ENCODE measurements around the gene RNF130. TPM values are rescaled to one million over a fixed set of nuclear protein-coding genes. Genes with fewer than 3 reads are reported as not detected.
"Not testable (repeated sequence)": the region's sequence is repeated elsewhere in the genome, so short reads cannot be mapped to it uniquely, and the experiment has no call there.

RNF130 gene
- total RNA-seq, 1 donor from 2014 or later: 45.9 TPM

GRCh38 chr5:180003127-180003526, 68.4 kb downstream of the RNF130 start:
- H3K9me3 ChIP-seq (replicated peaks): no peaks in the 10 kb centered on the region
- DNase-seq: no peak
- intact Hi-C loops (cut with micrococcal nuclease): no loop called here
- peaks cover 14% of the 10 kb centered on the region for H3K36me3 ChIP-seq
- no peak overlapping the region for H3K27ac ChIP-seq (replicated peaks)
- no peak overlapping the region for H3K4me3 ChIP-seq
- H3K27me3 ChIP-seq (ENCODE audit: low read depth): no peaks in the 10 kb centered on the region
- peaks cover 20% of the 10 kb centered on the region for H3K4me1 ChIP-seq
- TF ChIP-seq, protein P1, sequence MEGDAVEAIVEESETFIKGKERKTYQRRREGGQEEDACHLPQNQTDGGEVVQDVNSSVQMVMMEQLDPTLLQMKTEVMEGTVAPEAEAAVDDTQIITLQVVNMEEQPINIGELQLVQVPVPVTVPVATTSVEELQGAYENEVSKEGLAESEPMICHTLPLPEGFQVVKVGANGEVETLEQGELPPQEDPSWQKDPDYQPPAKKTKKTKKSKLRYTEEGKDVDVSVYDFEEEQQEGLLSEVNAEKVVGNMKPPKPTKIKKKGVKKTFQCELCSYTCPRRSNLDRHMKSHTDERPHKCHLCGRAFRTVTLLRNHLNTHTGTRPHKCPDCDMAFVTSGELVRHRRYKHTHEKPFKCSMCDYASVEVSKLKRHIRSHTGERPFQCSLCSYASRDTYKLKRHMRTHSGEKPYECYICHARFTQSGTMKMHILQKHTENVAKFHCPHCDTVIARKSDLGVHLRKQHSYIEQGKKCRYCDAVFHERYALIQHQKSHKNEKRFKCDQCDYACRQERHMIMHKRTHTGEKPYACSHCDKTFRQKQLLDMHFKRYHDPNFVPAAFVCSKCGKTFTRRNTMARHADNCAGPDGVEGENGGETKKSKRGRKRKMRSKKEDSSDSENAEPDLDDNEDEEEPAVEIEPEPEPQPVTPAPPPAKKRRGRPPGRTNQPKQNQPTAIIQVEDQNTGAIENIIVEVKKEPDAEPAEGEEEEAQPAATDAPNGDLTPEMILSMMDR (IDR thresholded peaks at IDR 0.05; ENCODE audit: borderline replicate concordance): no peak

- H3K4me1 ChIP-seq: peaks cover 6% of the 10 kb centered on the region
- TF ChIP-seq, protein P1 (IDR thresholded peaks at IDR 0.05; ENCODE audit: borderline replicate concordance): no peak
- no peak overlapping the region for H3K27ac ChIP-seq (replicated peaks)
- H3K9me3 ChIP-seq (replicated peaks): no peaks in the 10 kb centered on the region
- peaks cover 14% of the 10 kb centered on the region for H3K36me3 ChIP-seq
- intact Hi-C loops (cut with micrococcal nuclease): no loop called here
- no peaks in the 10 kb centered on the region for H3K27me3 ChIP-seq (ENCODE audit: low read depth)
- DNase-seq: no peak
- no peak overlapping the region for H3K4me3 ChIP-seq
Observed at GRCh38 chr5:180001742-180002141, 69.8 kb downstream of the RNF130 start.

DNA sequence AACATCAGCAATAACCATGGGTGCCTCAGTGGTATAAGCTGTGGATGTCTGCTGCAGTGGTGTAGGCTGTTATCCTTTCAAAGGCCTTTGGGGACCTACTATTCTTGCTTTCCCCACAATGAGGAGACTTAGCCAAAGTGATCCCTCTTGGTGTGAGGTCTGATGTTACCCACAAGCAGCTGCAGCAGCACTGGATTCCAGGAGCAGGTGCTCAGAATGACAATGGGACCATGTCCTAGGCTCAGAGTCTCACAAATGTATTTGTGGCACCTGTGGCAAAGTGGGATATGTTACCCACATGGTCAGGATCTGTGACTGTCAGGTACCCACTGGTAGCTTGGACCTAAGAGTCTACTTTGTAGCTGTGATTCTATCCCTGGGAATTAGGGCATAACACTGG, 70.4 kb downstream of the RNF130 start:
- DNase-seq: no peak

DNA sequence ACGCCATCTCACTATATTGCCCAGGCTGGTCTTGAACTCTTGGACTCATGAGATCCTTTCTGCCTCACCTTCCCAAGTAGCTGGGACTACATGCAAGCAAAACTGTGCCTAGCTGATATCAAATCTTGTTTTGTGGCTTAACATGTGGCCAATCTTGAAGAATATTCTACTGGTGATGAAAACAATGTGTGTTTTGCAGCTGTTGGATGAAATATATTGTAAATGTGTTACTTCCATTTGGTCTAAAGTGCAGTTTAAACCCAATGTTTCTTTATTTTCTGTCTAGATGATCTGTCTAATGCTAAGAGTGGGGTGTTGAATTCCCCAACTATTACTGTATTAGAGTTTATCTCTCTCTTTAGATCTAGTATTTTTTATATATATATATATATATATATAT, 73.1 kb downstream of the RNF130 start:
- DNase-seq: no peak
- H3K27ac ChIP-seq (replicated peaks): no peak overlapping the region
- no peaks in the 10 kb centered on the region for H3K27me3 ChIP-seq (ENCODE audit: low read depth)
- TF ChIP-seq, protein P1 (IDR thresholded peaks at IDR 0.05; ENCODE audit: borderline replicate concordance): no peak
- H3K9me3 ChIP-seq (replicated peaks): peaks cover 12% of the 10 kb centered on the region
- H3K36me3 ChIP-seq: peaks cover 14% of the 10 kb centered on the region
- H3K4me3 ChIP-seq: no peak overlapping the region
- H3K4me1 ChIP-seq: peaks cover 5% of the 10 kb centered on the region
- intact Hi-C loops (cut with micrococcal nuclease): no loop called here

More for the DNA sequence above, 70.4 kb downstream of the RNF130 start:
- TF ChIP-seq, protein P1 (IDR thresholded peaks at IDR 0.05; ENCODE audit: borderline replicate concordance): no peak
- Histone ChIP-seq H3K27me3 (ENCODE audit: low read depth) (no peaks in the 10 kb centered on the region), H3K4me1 (peaks cover 5% of the 10 kb centered on the region), H3K27ac (replicated peaks) (no peak overlapping the region), H3K9me3 (replicated peaks) (peaks cover 4% of the 10 kb centered on the region), H3K4me3 (no peak overlapping the region), H3K36me3 (peaks cover 14% of the 10 kb centered on the region)
- intact Hi-C loops (cut with micrococcal nuclease): no loop called here

- intact Hi-C loops (cut with micrococcal nuclease): no loop called here
- peaks cover 23% of the 10 kb centered on the region for H3K9me3 ChIP-seq (replicated peaks)
- H3K36me3 ChIP-seq: no peaks in the 10 kb centered on the region
- no peak overlapping the region for H3K4me3 ChIP-seq
- TF ChIP-seq, protein P1 (IDR thresholded peaks at IDR 0.05; ENCODE audit: borderline replicate concordance): no peak
- H3K4me1 ChIP-seq: no peaks in the 10 kb centered on the region
- no peak for DNase-seq
- no peak overlapping the region for H3K27ac ChIP-seq (replicated peaks)
- no peaks in the 10 kb centered on the region for H3K27me3 ChIP-seq (ENCODE audit: low read depth)
Observed at GRCh38 chr5:179994583-179995323, 76.8 kb downstream of the RNF130 start.

DNA sequence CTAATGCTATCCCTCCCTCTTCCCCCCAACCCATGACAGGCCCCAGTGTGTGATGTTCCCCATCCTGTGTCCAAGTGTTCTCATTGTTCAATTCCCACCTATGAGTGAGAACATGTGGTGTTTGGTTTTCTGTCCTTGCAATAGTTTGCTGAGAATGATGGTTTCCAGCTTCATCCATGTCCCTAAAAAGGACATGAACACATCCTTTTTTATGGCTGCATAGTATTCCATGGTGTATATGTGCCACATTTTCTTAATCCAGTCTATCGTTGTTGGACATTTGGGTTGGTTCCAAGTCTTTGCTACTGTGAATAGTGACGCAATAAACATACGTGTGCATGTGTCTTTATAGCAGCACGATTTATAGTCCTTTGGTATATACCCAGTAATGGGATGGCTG, 78.7 kb downstream of the RNF130 start:
- H3K4me3 ChIP-seq; intact Hi-C loops (cut with micrococcal nuclease); H3K4me1 ChIP-seq; DNase-seq; H3K27me3 ChIP-seq (ENCODE audit: low read depth); H3K27ac ChIP-seq (replicated peaks); H3K36me3 ChIP-seq: not testable (repeated sequence)
- H3K9me3 ChIP-seq (replicated peaks): peaks cover 23% of the 10 kb centered on the region
